Measurements from ENCODE around the gene LRP3. TPM values are rescaled to one million over a fixed set of nuclear protein-coding genes. Genes with fewer than 3 reads are reported as not detected.
A peak's percentile ranks its signal among the peaks of the same experiment; 100 is the strongest.

Gene LRP3
- total RNA-seq, 4 donors from 2014 or later = 31.0 to 66.7 (median 38.5) TPM

DNA sequence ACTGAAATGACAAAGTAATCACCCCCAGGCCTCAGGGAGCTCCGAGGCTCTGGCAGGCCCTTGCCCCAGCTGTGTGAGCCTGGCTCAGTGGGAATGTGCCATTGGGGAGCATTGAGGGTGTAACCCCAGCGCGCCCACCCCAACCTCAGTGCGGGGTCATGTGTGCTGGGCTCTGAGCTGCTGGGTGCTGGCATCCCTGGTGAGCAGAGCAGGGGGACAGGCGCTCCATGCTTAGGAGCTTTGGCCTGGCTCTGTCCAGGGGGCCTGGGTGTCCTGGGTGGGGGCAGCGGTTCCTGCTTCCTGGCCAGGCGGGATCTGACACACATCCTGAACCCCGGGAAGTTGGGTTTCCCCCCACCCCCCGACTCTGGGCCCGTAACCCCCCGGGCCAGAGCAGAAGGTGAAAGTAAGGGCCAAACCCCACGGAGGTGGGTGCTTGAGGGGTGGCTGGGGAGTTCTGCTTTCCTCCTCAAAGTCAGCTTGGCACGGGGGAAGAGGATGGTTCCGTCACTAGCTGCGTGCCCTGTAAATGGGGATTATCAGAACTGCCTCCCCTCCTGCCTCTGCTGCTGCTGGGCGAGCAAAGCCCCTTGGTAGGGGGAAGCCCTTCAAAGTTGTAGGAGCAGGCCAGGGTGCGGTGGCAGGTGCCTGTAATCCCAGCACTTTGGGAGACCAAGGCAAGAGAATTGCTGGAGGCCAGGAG lies 1.7 kb downstream of the LRP3 start:
- 100% methylated on average over 1 of the region's 17 CpGs; no CpG with 5 or more reads in 1 of the 2 donors for WGBS, 2 donors (ENCODE audit: low coverage in 1 of 2)
- peak overlapping the region in 3 of 4 donors; percentile 73 to 82 (median 82) for H3K27ac ChIP-seq
- no peaks in the 10 kb centered on the region for H3K27me3 ChIP-seq
- peaks cover 0 to 34% of the 10 kb centered on the region in 2 donors for H3K36me3 ChIP-seq
- H3K4me3 ChIP-seq = peak overlapping the region in 1 of 2 donors; percentile 82
- peaks cover 0 to 22% (median 9%) of the 10 kb centered on the region in 3 donors for H3K4me1 ChIP-seq
- H3K9me3 ChIP-seq = no peaks in the 10 kb centered on the region
- TF ChIP-seq EP300 (IDR thresholded peaks at IDR 0.05) (no peak), POLR2A (IDR thresholded peaks at IDR 0.05) (no peak), POLR2AphosphoS5 (IDR thresholded peaks at IDR 0.05) (no peak)
- TF ChIP-seq, protein P1, sequence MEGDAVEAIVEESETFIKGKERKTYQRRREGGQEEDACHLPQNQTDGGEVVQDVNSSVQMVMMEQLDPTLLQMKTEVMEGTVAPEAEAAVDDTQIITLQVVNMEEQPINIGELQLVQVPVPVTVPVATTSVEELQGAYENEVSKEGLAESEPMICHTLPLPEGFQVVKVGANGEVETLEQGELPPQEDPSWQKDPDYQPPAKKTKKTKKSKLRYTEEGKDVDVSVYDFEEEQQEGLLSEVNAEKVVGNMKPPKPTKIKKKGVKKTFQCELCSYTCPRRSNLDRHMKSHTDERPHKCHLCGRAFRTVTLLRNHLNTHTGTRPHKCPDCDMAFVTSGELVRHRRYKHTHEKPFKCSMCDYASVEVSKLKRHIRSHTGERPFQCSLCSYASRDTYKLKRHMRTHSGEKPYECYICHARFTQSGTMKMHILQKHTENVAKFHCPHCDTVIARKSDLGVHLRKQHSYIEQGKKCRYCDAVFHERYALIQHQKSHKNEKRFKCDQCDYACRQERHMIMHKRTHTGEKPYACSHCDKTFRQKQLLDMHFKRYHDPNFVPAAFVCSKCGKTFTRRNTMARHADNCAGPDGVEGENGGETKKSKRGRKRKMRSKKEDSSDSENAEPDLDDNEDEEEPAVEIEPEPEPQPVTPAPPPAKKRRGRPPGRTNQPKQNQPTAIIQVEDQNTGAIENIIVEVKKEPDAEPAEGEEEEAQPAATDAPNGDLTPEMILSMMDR (IDR thresholded peaks at IDR 0.05) = no peak
- ATAC-seq = no peak

DNA sequence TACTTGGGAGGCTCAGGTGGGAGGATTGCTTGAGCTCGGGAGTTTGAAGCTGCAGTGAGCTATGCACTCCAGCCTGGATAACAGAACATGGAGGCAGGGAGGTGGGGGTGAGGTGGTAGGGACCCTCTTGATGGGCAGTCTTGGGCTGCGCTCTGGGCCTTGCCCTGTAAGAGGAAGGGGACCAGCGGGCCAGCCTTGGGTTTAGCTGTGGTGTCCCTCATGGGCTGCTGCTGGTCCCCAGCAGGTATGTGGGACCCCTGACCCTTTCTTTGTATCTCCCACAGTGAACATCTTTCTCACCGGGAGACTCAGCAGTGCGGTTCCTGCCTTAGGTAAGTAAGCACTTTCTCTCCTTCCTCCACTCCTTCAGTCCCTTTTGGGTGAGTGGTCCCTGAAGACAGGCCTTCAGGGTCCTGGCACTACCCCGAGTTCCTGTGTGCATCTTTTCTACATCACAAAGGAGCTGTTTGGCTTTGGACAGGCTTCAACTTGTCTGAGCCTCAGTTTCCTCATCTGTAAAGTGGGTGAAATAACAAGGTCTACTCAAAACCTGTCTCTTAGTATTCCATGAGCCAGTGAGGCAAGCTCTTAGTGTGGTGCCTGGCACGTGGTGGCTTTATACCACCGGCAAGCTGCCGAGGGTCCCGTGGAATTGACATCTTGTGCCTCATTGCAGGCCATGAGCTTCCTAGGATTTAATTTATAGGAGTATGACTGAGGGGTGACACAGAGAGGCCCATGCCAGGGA lies 2.5 kb downstream of the LRP3 start:
- TF ChIP-seq EP300 (IDR thresholded peaks at IDR 0.05) = no peak
- TF ChIP-seq, protein P1 (IDR thresholded peaks at IDR 0.05) = no peak
- no peak for TF ChIP-seq POLR2AphosphoS5 (IDR thresholded peaks at IDR 0.05)
- TF ChIP-seq POLR2A (IDR thresholded peaks at IDR 0.05) = no peak

DNA sequence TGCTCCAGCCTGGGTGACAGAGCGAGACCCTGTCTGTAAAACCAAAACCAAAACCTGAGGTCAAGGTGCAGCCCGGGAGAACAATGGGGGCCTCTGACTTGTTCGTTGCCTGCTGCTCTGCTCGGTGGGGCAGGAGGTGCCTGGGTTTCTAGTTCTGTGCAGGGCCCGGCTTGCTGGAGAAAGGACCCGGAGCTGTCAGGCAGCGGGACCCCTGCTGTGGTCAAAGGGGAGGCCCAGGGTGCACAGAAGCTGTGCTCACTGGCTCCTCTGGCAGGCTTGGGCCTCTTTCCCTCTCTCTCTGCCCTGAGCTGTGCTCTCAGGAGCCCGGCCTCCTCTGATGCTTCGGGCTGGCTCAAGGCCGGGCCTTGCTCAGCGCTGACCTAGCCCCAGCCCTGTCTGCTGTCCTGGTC lies 3.5 kb downstream of the LRP3 start:
- WGBS, 2 donors (ENCODE audit: low coverage in 1 of 2) = 100% methylated on average over 1 of the region's 11 CpGs; no CpG with 5 or more reads in 1 of the 2 donors
- no peak overlapping the region for H3K4me3 ChIP-seq
- H3K27ac ChIP-seq = no peak overlapping the region
- H3K4me1 ChIP-seq = peaks cover 0 to 22% (median 9%) of the 10 kb centered on the region in 3 donors
- no peaks in the 10 kb centered on the region for H3K9me3 ChIP-seq
- peaks cover 0 to 50% of the 10 kb centered on the region in 2 donors for H3K36me3 ChIP-seq
- TF ChIP-seq POLR2AphosphoS5 (IDR thresholded peaks at IDR 0.05) = no peak
- TF ChIP-seq POLR2A (IDR thresholded peaks at IDR 0.05) = no peak
- TF ChIP-seq EP300 (IDR thresholded peaks at IDR 0.05) = no peak
- TF ChIP-seq, protein P1 (IDR thresholded peaks at IDR 0.05) = no peak
- ATAC-seq = no peak
- H3K27me3 ChIP-seq = no peaks in the 10 kb centered on the region

More for the DNA sequence above, 2.5 kb downstream of the LRP3 start:
- Histone ChIP-seq H3K27ac (no peak overlapping the region), H3K9me3 (no peaks in the 10 kb centered on the region), H3K36me3 (peaks cover 0 to 40% of the 10 kb centered on the region in 2 donors), H3K4me3 (no peak overlapping the region), H3K4me1 (peaks cover 0 to 22% (median 9%) of the 10 kb centered on the region in 3 donors), H3K27me3 (no peaks in the 10 kb centered on the region)
- 90 to 100% methylated on average over 2 to 3 of the region's 10 CpGs for WGBS, 2 donors (ENCODE audit: low coverage in 1 of 2)
- no peak for ATAC-seq

DNA sequence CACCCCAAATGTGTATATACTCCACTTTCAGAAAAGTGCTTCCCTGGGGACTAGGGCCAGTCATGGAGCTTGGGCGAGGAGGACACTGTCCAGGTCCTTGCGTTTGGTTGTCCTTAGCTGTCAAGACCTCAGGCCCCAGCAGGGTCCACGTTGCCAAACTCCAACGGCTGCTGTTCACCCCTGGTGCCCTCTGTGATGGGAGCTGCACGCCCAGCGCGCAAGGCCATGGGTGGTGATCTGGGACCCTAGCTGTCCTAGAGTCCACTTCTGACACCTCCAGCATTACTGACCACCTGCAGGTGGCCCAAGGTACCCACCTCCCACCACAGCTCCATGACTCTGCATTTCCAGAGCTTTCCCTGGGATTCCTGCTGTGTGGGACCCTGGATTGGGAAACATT lies 4.0 kb downstream of the LRP3 start:
- WGBS, 2 donors (ENCODE audit: low coverage in 1 of 2) = 100% methylated on average over 1 of the region's 7 CpGs; no CpG with 5 or more reads in 1 of the 2 donors
- no peaks in the 10 kb centered on the region for H3K9me3 ChIP-seq
- H3K27ac ChIP-seq = no peak overlapping the region
- peaks cover 0 to 22% (median 9%) of the 10 kb centered on the region in 3 donors for H3K4me1 ChIP-seq
- no peak for ATAC-seq
- no peak overlapping the region for H3K4me3 ChIP-seq
- TF ChIP-seq POLR2A (IDR thresholded peaks at IDR 0.05) = no peak
- no peak for TF ChIP-seq POLR2AphosphoS5 (IDR thresholded peaks at IDR 0.05)
- no peak for TF ChIP-seq EP300 (IDR thresholded peaks at IDR 0.05)
- TF ChIP-seq, protein P1 (IDR thresholded peaks at IDR 0.05) = no peak
- H3K27me3 ChIP-seq = no peaks in the 10 kb centered on the region
- H3K36me3 ChIP-seq = peaks cover 0 to 55% of the 10 kb centered on the region in 2 donors
